Measurements from ENCODE around the gene DNMT1.

DNA sequence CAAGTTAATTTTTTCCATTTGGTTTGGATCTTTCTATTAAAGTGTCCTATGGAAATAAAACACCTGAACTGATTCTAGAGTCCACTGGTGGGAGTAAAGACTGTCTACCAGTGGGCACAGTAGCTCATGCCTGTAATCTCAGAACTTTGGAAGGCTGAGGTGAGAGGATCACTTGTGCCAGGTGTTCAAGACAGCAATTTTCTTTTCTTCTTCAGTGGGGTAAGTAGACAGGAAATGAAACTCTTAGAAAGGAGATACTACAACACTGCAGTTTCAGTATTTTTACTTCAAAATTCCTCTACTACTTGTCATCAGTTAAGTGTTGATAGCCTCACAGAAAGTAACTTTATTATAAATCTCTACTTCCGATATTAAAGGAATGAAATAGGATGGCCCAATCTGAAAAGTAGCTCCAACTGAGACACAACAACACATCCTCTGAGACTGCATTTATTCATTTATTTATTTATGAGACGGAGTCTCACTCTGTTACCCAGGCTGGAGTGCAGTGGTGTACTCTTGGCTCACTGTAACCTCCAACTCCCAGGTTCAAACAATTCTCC lies 26.3 kb downstream of the DNMT1 start:
- TF ChIP-seq, protein P1, sequence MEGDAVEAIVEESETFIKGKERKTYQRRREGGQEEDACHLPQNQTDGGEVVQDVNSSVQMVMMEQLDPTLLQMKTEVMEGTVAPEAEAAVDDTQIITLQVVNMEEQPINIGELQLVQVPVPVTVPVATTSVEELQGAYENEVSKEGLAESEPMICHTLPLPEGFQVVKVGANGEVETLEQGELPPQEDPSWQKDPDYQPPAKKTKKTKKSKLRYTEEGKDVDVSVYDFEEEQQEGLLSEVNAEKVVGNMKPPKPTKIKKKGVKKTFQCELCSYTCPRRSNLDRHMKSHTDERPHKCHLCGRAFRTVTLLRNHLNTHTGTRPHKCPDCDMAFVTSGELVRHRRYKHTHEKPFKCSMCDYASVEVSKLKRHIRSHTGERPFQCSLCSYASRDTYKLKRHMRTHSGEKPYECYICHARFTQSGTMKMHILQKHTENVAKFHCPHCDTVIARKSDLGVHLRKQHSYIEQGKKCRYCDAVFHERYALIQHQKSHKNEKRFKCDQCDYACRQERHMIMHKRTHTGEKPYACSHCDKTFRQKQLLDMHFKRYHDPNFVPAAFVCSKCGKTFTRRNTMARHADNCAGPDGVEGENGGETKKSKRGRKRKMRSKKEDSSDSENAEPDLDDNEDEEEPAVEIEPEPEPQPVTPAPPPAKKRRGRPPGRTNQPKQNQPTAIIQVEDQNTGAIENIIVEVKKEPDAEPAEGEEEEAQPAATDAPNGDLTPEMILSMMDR (IDR thresholded peaks at IDR 0.05) = no peak
- TF ChIP-seq POLR2A (IDR thresholded peaks at IDR 0.05) = no peak

Measured in suprapubic skin (tissue), 3 donors.